ACC112 (cell line): ENCODE data around the gene SUPT7L.

Experiments
- H2AFZ ChIP-seq: fragments of 200-600 bp; sonication (generic); one replicate; pipeline ENCODE4 v1.6.0; 2017; ENCODE audit warnings: antibody characterized with exemption, low read length; ENCODE audit not compliant: unreplicated experiment
- H3K27ac ChIP-seq: fragments of 200-600 bp; sonication (generic); 2 replicates; pipeline ENCODE4 v1.5.1; 2014; ENCODE audit warnings: low read depth, mild to moderate bottlenecking, antibody characterized with exemption, low read length, moderate library complexity
- H3K27me3 ChIP-seq: fragments of 200-600 bp; sonication (generic); 2 replicates; pipeline ENCODE4 v1.6.1; 2014; ENCODE audit warnings: mild to moderate bottlenecking, antibody characterized with exemption, low read length, moderate library complexity, mixed read lengths; ENCODE audit not compliant: insufficient read depth
- H3K36me3 ChIP-seq: fragments of 200-600 bp; sonication (generic); 2 replicates; pipeline ENCODE4 v1.6.1; 2016; ENCODE audit warnings: mild to moderate bottlenecking, antibody characterized with exemption, low read length, moderate library complexity, mixed read lengths; ENCODE audit not compliant: insufficient read depth
- H3K4me1 ChIP-seq: fragments of 200-600 bp; sonication (generic); one replicate; pipeline ENCODE4 v1.6.1; 2016; ENCODE audit warnings: low read length, mixed read lengths; ENCODE audit not compliant: insufficient read depth, unreplicated experiment, control insufficient read depth
- H3K4me3 ChIP-seq: fragments of 200-600 bp; sonication (generic); 2 replicates; pipeline ENCODE4 v1.5.1; 2014; ENCODE audit warnings: mild to moderate bottlenecking, low read depth, low read length
- H3K79me2 ChIP-seq: fragments of 200-600 bp; sonication (generic); one replicate; pipeline ENCODE4 v1.6.0; 2016; ENCODE audit warnings: low read length; ENCODE audit not compliant: control insufficient read depth, unreplicated experiment, insufficient read depth

The SUPT7L gene

GRCh38 chr2:27664154-27664574 lies 750 bp upstream of the SUPT7L start:
- peak overlapping the region; percentile 34 for H2AFZ ChIP-seq
- peak overlapping the region; percentile 88; the same call in 1 of the 2 replicates for H3K27ac ChIP-seq
- peaks cover 24% of the 10 kb centered on the region for H3K4me1 ChIP-seq
- H3K4me3 ChIP-seq = peak overlapping the region; percentile 92
- peaks cover 53% of the 10 kb centered on the region for H3K79me2 ChIP-seq
- H3K36me3 ChIP-seq = peaks cover 30% of the 10 kb centered on the region
- no peaks in the 10 kb centered on the region for H3K27me3 ChIP-seq

GRCh38 chr2:27661371-27661770 lies 2.0 kb downstream of the SUPT7L start:
- Histone ChIP-seq H3K36me3 (peaks cover 37% of the 10 kb centered on the region), H2AFZ (no peak overlapping the region), H3K27ac (no peak overlapping the region), H3K27me3 (no peaks in the 10 kb centered on the region), H3K79me2 (peaks cover 49% of the 10 kb centered on the region), H3K4me3 (no peak overlapping the region; the same call in 1 of the 2 replicates), H3K4me1 (peaks cover 18% of the 10 kb centered on the region)

- Histone ChIP-seq H3K4me3 (no peak overlapping the region), H3K4me1 (peaks cover 22% of the 10 kb centered on the region), H3K36me3 (peaks cover 56% of the 10 kb centered on the region), H3K27ac (no peak overlapping the region), H3K79me2 (peaks cover 3% of the 10 kb centered on the region), H3K27me3 (no peaks in the 10 kb centered on the region), H2AFZ (no peak overlapping the region)
Measured at GRCh38 chr2:27655155-27655951, 8.1 kb downstream of the SUPT7L start.

GRCh38 chr2:27653397-27653796 lies 10.0 kb downstream of the SUPT7L start:
- H3K27ac ChIP-seq = peak overlapping the region; percentile 8; the same call in 1 of the 2 replicates
- H3K27me3 ChIP-seq = no peaks in the 10 kb centered on the region
- H2AFZ ChIP-seq = no peak overlapping the region
- no peak overlapping the region for H3K4me3 ChIP-seq
- peaks cover 55% of the 10 kb centered on the region for H3K36me3 ChIP-seq
- H3K4me1 ChIP-seq = peaks cover 22% of the 10 kb centered on the region
- H3K79me2 ChIP-seq = no peaks in the 10 kb centered on the region

- peaks cover 22% of the 10 kb centered on the region for H3K4me1 ChIP-seq
- H3K4me3 ChIP-seq = no peak overlapping the region
- H3K27ac ChIP-seq = peak overlapping the region; percentile 8; the same call in 1 of the 2 replicates
- H3K27me3 ChIP-seq = no peaks in the 10 kb centered on the region
- H3K36me3 ChIP-seq = peaks cover 55% of the 10 kb centered on the region
- no peaks in the 10 kb centered on the region for H3K79me2 ChIP-seq
- H2AFZ ChIP-seq = no peak overlapping the region
Measured at GRCh38 chr2:27652790-27653189, 10.6 kb downstream of the SUPT7L start.

- H2AFZ ChIP-seq = no peak overlapping the region
- H3K36me3 ChIP-seq = peaks cover 53% of the 10 kb centered on the region
- no peak overlapping the region for H3K27ac ChIP-seq
- H3K79me2 ChIP-seq = no peaks in the 10 kb centered on the region
- H3K4me1 ChIP-seq = peaks cover 22% of the 10 kb centered on the region
- H3K4me3 ChIP-seq = no peak overlapping the region
- no peaks in the 10 kb centered on the region for H3K27me3 ChIP-seq
Measured at GRCh38 chr2:27652341-27652740, 11.1 kb downstream of the SUPT7L start.

- Histone ChIP-seq H3K4me3 (no peak overlapping the region), H3K4me1 (peaks cover 22% of the 10 kb centered on the region), H2AFZ (no peak overlapping the region), H3K79me2 (no peaks in the 10 kb centered on the region), H3K36me3 (peaks cover 47% of the 10 kb centered on the region), H3K27ac (no peak overlapping the region), H3K27me3 (no peaks in the 10 kb centered on the region)
Measured at GRCh38 chr2:27651056-27651455, 12.4 kb downstream of the SUPT7L start.

GRCh38 chr2:27647737-27648136 lies 15.7 kb downstream of the SUPT7L start:
- Histone ChIP-seq H3K36me3 (peaks cover 22% of the 10 kb centered on the region), H3K27me3 (no peaks in the 10 kb centered on the region), H3K27ac (no peak overlapping the region), H3K4me1 (peaks cover 5% of the 10 kb centered on the region), H2AFZ (no peak overlapping the region), H3K4me3 (no peak overlapping the region), H3K79me2 (no peaks in the 10 kb centered on the region)

GRCh38 chr2:27647289-27647688 lies 16.1 kb downstream of the SUPT7L start:
- peaks cover 18% of the 10 kb centered on the region for H3K36me3 ChIP-seq
- H3K79me2 ChIP-seq = no peaks in the 10 kb centered on the region
- no peak overlapping the region for H3K27ac ChIP-seq
- H3K27me3 ChIP-seq = no peaks in the 10 kb centered on the region
- peaks cover under 1% of the 10 kb centered on the region for H3K4me1 ChIP-seq
- H3K4me3 ChIP-seq = no peak overlapping the region
- H2AFZ ChIP-seq = no peak overlapping the region

- Histone ChIP-seq H3K79me2 (no peaks in the 10 kb centered on the region), H3K27ac (no peak overlapping the region), H3K27me3 (no peaks in the 10 kb centered on the region), H3K4me3 (no peak overlapping the region), H3K36me3 (peaks cover 16% of the 10 kb centered on the region), H2AFZ (no peak overlapping the region), H3K4me1 (no peaks in the 10 kb centered on the region)
Measured at GRCh38 chr2:27645197-27645596, 18.2 kb downstream of the SUPT7L start.

- no peaks in the 10 kb centered on the region for H3K79me2 ChIP-seq
- peaks cover 20% of the 10 kb centered on the region for H3K36me3 ChIP-seq
- H3K4me1 ChIP-seq = peaks cover 14% of the 10 kb centered on the region
- H3K27me3 ChIP-seq = no peaks in the 10 kb centered on the region
- H3K4me3 ChIP-seq = no peak overlapping the region
- no peak overlapping the region for H3K27ac ChIP-seq
- H2AFZ ChIP-seq = no peak overlapping the region
Measured at GRCh38 chr2:27640722-27641245, 22.6 kb downstream of the SUPT7L start.
